SW 1271 (cell line): Measurements from ENCODE around the gene IQCF2.
"Not testable (repeated sequence)": the region's sequence is repeated elsewhere in the genome, so short reads cannot be mapped to it uniquely, and the experiment has no call there.

Source experiments
- DNase-seq, 2 experiments: peaks; one replicate each; lab custom pipeline; 2025; lab: John Stamatoyannopoulos, UW

The IQCF2 gene

GRCh38 chr3:51860703-51861665 is at the start of gene IQCF2:
Gene IQCF2, plus strand, starts transcription at chr3:51861615. Its CDS starts 52 bp downstream, at chr3:51861667.
- DNase-seq, result no peak

- no peak for DNase-seq
These were observed 47.9 kb upstream of the IQCF2 start for GRCh38 chr3:51813539-51813938.

GRCh38 chr3:51814034-51814433 is 47.4 kb upstream of the IQCF2 start:
- no peak for DNase-seq

GRCh38 chr3:51815614-51816013 is 45.8 kb upstream of the IQCF2 start:
- DNase-seq, result no peak

- no peak for DNase-seq
These were observed 44.7 kb upstream of the IQCF2 start for GRCh38 chr3:51816723-51817122.

GRCh38 chr3:51817375-51817774 is 44.0 kb upstream of the IQCF2 start:
- DNase-seq, result no peak

GRCh38 chr3:51819151-51819550 is 42.3 kb upstream of the IQCF2 start:
- no peak for DNase-seq

GRCh38 chr3:51819709-51820406 is 41.6 kb upstream of the IQCF2 start:
- no peak for DNase-seq

- DNase-seq, result no peak
These were observed 33.1 kb upstream of the IQCF2 start for GRCh38 chr3:51828297-51828696.

GRCh38 chr3:51830345-51830744 is 31.1 kb upstream of the IQCF2 start:
- DNase-seq, result no peak

- no peak for DNase-seq
These were observed 30.5 kb upstream of the IQCF2 start for GRCh38 chr3:51830836-51831385.

GRCh38 chr3:51836606-51837005 is 24.8 kb upstream of the IQCF2 start:
- no peak for DNase-seq

- no peak for DNase-seq
These were observed 16.3 kb upstream of the IQCF2 start for GRCh38 chr3:51845129-51845528.

- DNase-seq, result not testable (repeated sequence)
These were observed 6.0 kb upstream of the IQCF2 start for GRCh38 chr3:51855411-51855810.

- no peak for DNase-seq
These were observed 1.5 kb downstream of the IQCF2 start for GRCh38 chr3:51862886-51863285.

- DNase-seq, result not testable (repeated sequence)
These were observed 7.5 kb downstream of the IQCF2 start for GRCh38 chr3:51868896-51869295.

GRCh38 chr3:51869304-51869703 is 7.9 kb downstream of the IQCF2 start:
- DNase-seq, result no peak

GRCh38 chr3:51873253-51873766 is 11.9 kb downstream of the IQCF2 start:
- no peak for DNase-seq

GRCh38 chr3:51873876-51874275 is 12.5 kb downstream of the IQCF2 start:
- no peak for DNase-seq

- DNase-seq, result no peak
These were observed 13.0 kb downstream of the IQCF2 start for GRCh38 chr3:51874411-51874810.

GRCh38 chr3:51874889-51875288 is 13.5 kb downstream of the IQCF2 start:
- no peak for DNase-seq

- DNase-seq, result no peak
These were observed 14.1 kb downstream of the IQCF2 start, which contains the start of gene IQCF5 for GRCh38 chr3:51875501-51875900. Gene IQCF5, minus strand, starts transcription at chr3:51875601. Its CDS starts 70 bp downstream, at chr3:51875531.
